Measurements from ENCODE around the gene EDEM3. TPM values are rescaled to one million over a fixed set of nuclear protein-coding genes. Genes with fewer than 3 reads are reported as not detected.

The EDEM3 gene
- polyA plus RNA-seq, 1 donor from 2014 or later, result 49.5 TPM

- Histone ChIP-seq H3K36me3 (ENCODE audit: insufficient read depth, low read length) (no peaks in the 10 kb centered on the region), H3K9ac (ENCODE audit: low read length) (no peak overlapping the region), H3F3A (ENCODE audit: insufficient read depth, low read length, poor library complexity, severe bottlenecking) (no peaks in the 10 kb centered on the region), H3K9me3 (ENCODE audit: low read length) (no peaks in the 10 kb centered on the region), H2AFZ (ENCODE audit: low read depth, low read length) (no peak overlapping the region), H3K27ac (ENCODE audit: low read length) (no peak overlapping the region), H3K9me2 (ENCODE audit: insufficient read depth, low read length) (no peaks in the 10 kb centered on the region), H3K4me2 (ENCODE audit: low read length) (no peak overlapping the region), H3K4me3 (ENCODE audit: low read length) (no peak overlapping the region), H3K27me3 (ENCODE audit: insufficient read depth, low read depth, low read length) (no peaks in the 10 kb centered on the region), H4K20me1 (ENCODE audit: insufficient read depth) (no peaks in the 10 kb centered on the region), H3K79me2 (replicated peaks; ENCODE audit: insufficient read depth, low read length) (no peaks in the 10 kb centered on the region)
- TF ChIP-seq CTCF (IDR thresholded peaks at IDR 0.05; ENCODE audit: poor library complexity, severe bottlenecking) (no peak), EP300 (conservative IDR thresholded peaks at IDR 0.05; ENCODE audit: poor library complexity, severe bottlenecking) (no peak), REST (IDR thresholded peaks at IDR 0.05; ENCODE audit: borderline replicate concordance) (no peak), POLR2AphosphoS5 (IDR thresholded peaks at IDR 0.05) (no peak), EZH2 (IDR thresholded peaks at IDR 0.05; ENCODE audit: borderline replicate concordance, insufficient read depth, low read length, poor library complexity, severe bottlenecking) (no peak), SMC3 (conservative IDR thresholded peaks at IDR 0.05; ENCODE audit: poor library complexity) (no peak), TAF1 (IDR thresholded peaks at IDR 0.05; ENCODE audit: low read depth) (no peak), MXI1 (conservative IDR thresholded peaks at IDR 0.05; ENCODE audit: poor library complexity, severe bottlenecking) (no peak), RAD21 (conservative IDR thresholded peaks at IDR 0.05) (no peak)
Measured at GRCh38 chr1:184791550-184791900, 36.9 kb upstream of the EDEM3 start.

- H3K9me2 ChIP-seq (ENCODE audit: insufficient read depth, low read length), result no peaks in the 10 kb centered on the region
- no peak overlapping the region for H3K9ac ChIP-seq (ENCODE audit: low read length)
- H4K20me1 ChIP-seq (ENCODE audit: insufficient read depth), result no peaks in the 10 kb centered on the region
- no peak overlapping the region for H2AFZ ChIP-seq (ENCODE audit: low read depth, low read length)
- H3K27me3 ChIP-seq (ENCODE audit: insufficient read depth, low read depth, low read length), result no peaks in the 10 kb centered on the region
- no peaks in the 10 kb centered on the region for H3K9me3 ChIP-seq (ENCODE audit: low read length)
- no peaks in the 10 kb centered on the region for H3F3A ChIP-seq (ENCODE audit: insufficient read depth, low read length, poor library complexity, severe bottlenecking)
- TF ChIP-seq SMC3 (conservative IDR thresholded peaks at IDR 0.05; ENCODE audit: poor library complexity) (no peak), REST (IDR thresholded peaks at IDR 0.05; ENCODE audit: borderline replicate concordance) (no peak), MXI1 (conservative IDR thresholded peaks at IDR 0.05; ENCODE audit: poor library complexity, severe bottlenecking) (no peak), TAF1 (IDR thresholded peaks at IDR 0.05; ENCODE audit: low read depth) (no peak), EZH2 (IDR thresholded peaks at IDR 0.05; ENCODE audit: borderline replicate concordance, insufficient read depth, low read length, poor library complexity, severe bottlenecking) (no peak), POLR2AphosphoS5 (IDR thresholded peaks at IDR 0.05) (no peak), RAD21 (conservative IDR thresholded peaks at IDR 0.05) (no peak), CTCF (IDR thresholded peaks at IDR 0.05; ENCODE audit: poor library complexity, severe bottlenecking) (no peak), EP300 (conservative IDR thresholded peaks at IDR 0.05; ENCODE audit: poor library complexity, severe bottlenecking) (no peak)
- no peak overlapping the region for H3K27ac ChIP-seq (ENCODE audit: low read length)
- H3K36me3 ChIP-seq (ENCODE audit: insufficient read depth, low read length), result no peaks in the 10 kb centered on the region
- H3K4me2 ChIP-seq (ENCODE audit: low read length), result no peak overlapping the region
- no peaks in the 10 kb centered on the region for H3K79me2 ChIP-seq (replicated peaks; ENCODE audit: insufficient read depth, low read length)
- H3K4me3 ChIP-seq (ENCODE audit: low read length), result no peak overlapping the region
Measured at GRCh38 chr1:184790642-184791549, 36.2 kb upstream of the EDEM3 start.
